Measurements from ENCODE around the gene TSHZ3. TPM values are rescaled to one million over a fixed set of nuclear protein-coding genes. Genes with fewer than 3 reads are reported as not detected.

The TSHZ3 gene
- total and polyA plus RNA-seq, 2 of the 8 experiments (the other 6 are each of a cell fraction or from before 2014, with no cell fraction given) = 3.1 to 12.3 TPM

- H3K4ac ChIP-seq (replicated peaks; ENCODE audit: insufficient read length, low read depth, low read length) = no peak overlapping the region
- no peak overlapping the region for H2AFZ ChIP-seq (ENCODE audit: low read length)
- 84% methylated on average over 12 of the region's 12 CpGs; no CpG with 5 or more reads in 1 of the 2 experiments for WGBS, 2 experiments (ENCODE audit: extremely low coverage in 1 of 2, insufficient coverage in 1 of 2, insufficient read length in 1 of 2, insufficient replicate concordance in 2 of 2, low coverage in 1 of 2, low lambda C conversion rate in 2 of 2, missing lambda C conversion rate in 1 of 2)
- H4K20me1 ChIP-seq (replicated peaks in 1 of 2; ENCODE audit: control insufficient read depth in 1 of 2, insufficient read depth in 2 of 2, low read length in 2 of 2) = no peaks in the 10 kb centered on the region
- no peaks in the 10 kb centered on the region for H3K27me3 ChIP-seq (replicated peaks in 1 of 4; ENCODE audit: control insufficient read depth in 3 of 4, extremely low read depth in 1 of 4, insufficient read depth in 3 of 4, low read length in 3 of 4)
- no peak overlapping the region for H3K4me3 ChIP-seq (ENCODE audit: extremely low read depth in 1 of 4, insufficient read depth in 2 of 4, low read depth in 3 of 4, low read length in 4 of 4)
- no peaks in the 10 kb centered on the region for H3K23me2 ChIP-seq (ENCODE audit: low read depth, low read length)
- H3K14ac ChIP-seq (ENCODE audit: insufficient read length) = no peak overlapping the region
- no peak overlapping the region for H2BK12ac ChIP-seq (ENCODE audit: low read depth, low read length)
- H2BK15ac ChIP-seq (ENCODE audit: low read length) = no peak overlapping the region
- no peaks in the 10 kb centered on the region for H3K4me1 ChIP-seq (replicated peaks in 1 of 4; ENCODE audit: control insufficient read depth in 3 of 4, insufficient read depth in 4 of 4, low read length in 3 of 4)
- no peaks in the 10 kb centered on the region for H3K79me2 ChIP-seq (ENCODE audit: control insufficient read depth in 1 of 2, insufficient read depth in 2 of 2, low read length in 2 of 2)
- H2BK120ac ChIP-seq (replicated peaks; ENCODE audit: low read depth, low read length) = no peak overlapping the region
- H4K91ac ChIP-seq (replicated peaks; ENCODE audit: insufficient read length, low read length) = no peak overlapping the region
- ChIA-PET CTCF (ENCODE audit: partially characterized antibody) (interaction anchor here (1.0 to 1.2 kb wide), 3 partner anchors 10 to 217 kb away, joined by 3 read pairs; no protein-coding TSS in a partner anchor), POLR2A (ENCODE audit: partially characterized antibody) (interaction anchor here (1.3 kb wide), 1 partner anchor 84 kb away, joined by 3 read pairs; no protein-coding TSS in a partner anchor)
- H3K36me3 ChIP-seq (ENCODE audit: control insufficient read depth in 2 of 4, insufficient read depth in 4 of 4, low read length in 3 of 4) = no peaks in the 10 kb centered on the region
- H3K27ac ChIP-seq (ENCODE audit: low read depth, low read length) = no peak overlapping the region
- H3K9ac ChIP-seq (replicated peaks in 1 of 4; ENCODE audit: extremely low read depth in 1 of 4, low read depth in 3 of 4, low read length in 3 of 4) = no peak overlapping the region
- no peaks in the 10 kb centered on the region for H3K9me3 ChIP-seq (ENCODE audit: insufficient read depth in 2 of 2, low read depth in 1 of 2, low read length in 1 of 2)
- H2BK5ac ChIP-seq (ENCODE audit: low read depth, low read length) = no peak overlapping the region
- no peak overlapping the region for H3K4me2 ChIP-seq (ENCODE audit: insufficient read depth in 1 of 2, low read depth in 2 of 2, low read length in 2 of 2)
- H2BK20ac ChIP-seq (ENCODE audit: low read length) = no peak overlapping the region
- H4K5ac ChIP-seq (ENCODE audit: insufficient read length, low read depth, low read length) = no peak overlapping the region
- FAIRE-seq (no peak), DNase-seq (ENCODE audit: low read depth in 1 of 2, low spot score in 2 of 2) (no peak)
- H3K56ac ChIP-seq (replicated peaks; ENCODE audit: insufficient read length, low read depth, low read length) = no peak overlapping the region
- H4K8ac ChIP-seq (ENCODE audit: extremely low read depth, insufficient read depth, low read length) = no peak overlapping the region
- no peak overlapping the region for H2AK5ac ChIP-seq (ENCODE audit: low read depth, low read length)
- no peak overlapping the region for H3K23ac ChIP-seq (ENCODE audit: insufficient read length)
- no peak overlapping the region; the same call in 1 of the 2 replicates for H3K18ac ChIP-seq (ENCODE audit: extremely low read depth, low read length)
- no peaks in the 10 kb centered on the region for H3K79me1 ChIP-seq (ENCODE audit: low read depth, low read length)
- TF ChIP-seq RBBP5 (IDR thresholded peaks at IDR 0.05; ENCODE audit: borderline replicate concordance, low read depth, low read length) (no peak), GABPA (IDR thresholded peaks at IDR 0.05; ENCODE audit: borderline replicate concordance, insufficient read depth, low read length) (no peak), BCL11A (IDR thresholded peaks at IDR 0.05; ENCODE audit: low read depth in 2 of 2, low read length in 2 of 2) (no peak), KDM5A (IDR thresholded peaks at IDR 0.05; ENCODE audit: low read length) (no peak), CBX5 (IDR thresholded peaks at IDR 0.05; ENCODE audit: low read depth, low read length) (no peak), RXRA (IDR thresholded peaks at IDR 0.05; ENCODE audit: insufficient read depth, low read depth, low read length) (no peak), CTBP2 (IDR thresholded peaks at IDR 0.05; ENCODE audit: borderline replicate concordance, insufficient read depth, insufficient read length, low read length) (no peak), EP300 (IDR thresholded peaks at IDR 0.05; ENCODE audit: borderline replicate concordance in 1 of 2, low read depth in 2 of 2, low read length in 2 of 2) (no peak), SIX5 (IDR thresholded peaks at IDR 0.05; ENCODE audit: low read depth, low read length) (no peak), NRF1 (IDR thresholded peaks at IDR 0.05; ENCODE audit: low read depth, low read length) (no peak), FOSL1 (IDR thresholded peaks at IDR 0.05; ENCODE audit: insufficient read depth, low read depth, low read length) (no peak), RNF2 (IDR thresholded peaks at IDR 0.05; ENCODE audit: borderline replicate concordance, low read depth, low read length, missing control alignments, poor library complexity, severe bottlenecking) (no peak)
Observed at GRCh38 chr19:31271306-31271911, 77.8 kb downstream of the TSHZ3 start.
